RWPE2 (cell line): ENCODE measurements around the gene ARRDC5.

Experiments used
- ATAC-seq: fragments of 200-7000 bp; cut with Tn5 transposase; 3 replicates; pipeline ENCODE4 v1.9.1; 2021; ENCODE audit warnings: low read depth
- DNase-seq: peaks from one replicate; pipeline ENCODE4 v3.0.0-alpha.2; 2020; ENCODE audit warnings: low spot score
- H3K27ac ChIP-seq: fragments of 450-650 bp; 2 replicates; pipeline ENCODE4 v1.5.1; 2017; ENCODE audit warnings: mild to moderate bottlenecking; ENCODE audit not compliant: poor library complexity, severe bottlenecking
- H3K27me3 ChIP-seq: fragments of 250-450 bp; sonication (Bioruptor Pico); 2 replicates; pipeline ENCODE4 v1.5.1; 2021; ENCODE audit warnings: mild to moderate bottlenecking, moderate library complexity; ENCODE audit not compliant: insufficient read depth, poor library complexity, severe bottlenecking
- H3K36me3 ChIP-seq: fragments of 250-450 bp; sonication (Bioruptor Pico); 2 replicates; pipeline ENCODE4 v1.5.1; 2020; ENCODE audit warnings: low read depth, mild to moderate bottlenecking, moderate library complexity
- H3K4me1 ChIP-seq: fragments of 250-450 bp; sonication (Bioruptor Pico); 2 replicates; pipeline ENCODE4 v1.5.1; 2021; ENCODE audit warnings: mild to moderate bottlenecking, moderate library complexity; ENCODE audit not compliant: insufficient read depth, poor library complexity, severe bottlenecking
- H3K4me3 ChIP-seq: fragments of 250-450 bp; sonication (Bioruptor Pico); 2 replicates; pipeline ENCODE4 v1.5.1; 2021; ENCODE audit warnings: mild to moderate bottlenecking, moderate library complexity; ENCODE audit not compliant: severe bottlenecking
- H3K9me3 ChIP-seq: fragments of 250-450 bp; sonication (Bioruptor Pico); 2 replicates; pipeline ENCODE4 v1.5.1; 2021; ENCODE audit warnings: mild to moderate bottlenecking, moderate library complexity; ENCODE audit not compliant: severe bottlenecking
- CTCF ChIP-seq: fragments of 450-650 bp; IDR thresholded peaks from one replicate; pipeline ENCODE4 v1.5.1; 2017; ENCODE audit warnings: mild to moderate bottlenecking, moderate library complexity; ENCODE audit not compliant: poor library complexity, severe bottlenecking

The ARRDC5 gene

GRCh38 chr19:4910594-4911281 lies 8.0 kb upstream of the ARRDC5 start:
- H3K27ac ChIP-seq = peak overlapping the region; percentile 84
- H3K27me3 ChIP-seq = no peaks in the 10 kb centered on the region
- H3K4me1 ChIP-seq = peaks cover 42% of the 10 kb centered on the region
- no peak for DNase-seq
- peaks cover 42% of the 10 kb centered on the region for H3K36me3 ChIP-seq
- TF ChIP-seq CTCF = no peak
- ATAC-seq = no peak
- H3K4me3 ChIP-seq = peak overlapping the region; percentile 90
- no peaks in the 10 kb centered on the region for H3K9me3 ChIP-seq

GRCh38 chr19:4909897-4910593 lies 7.3 kb upstream of the ARRDC5 start:
- no peak for TF ChIP-seq CTCF
- H3K27ac ChIP-seq = peak overlapping the region; percentile 84
- no peaks in the 10 kb centered on the region for H3K27me3 ChIP-seq
- H3K4me1 ChIP-seq = peaks cover 35% of the 10 kb centered on the region
- peak; percentile 91 for DNase-seq
- H3K9me3 ChIP-seq = no peaks in the 10 kb centered on the region
- peaks cover 38% of the 10 kb centered on the region for H3K36me3 ChIP-seq
- peak; percentile 61 for ATAC-seq
- H3K4me3 ChIP-seq = peak overlapping the region; percentile 90

GRCh38 chr19:4909156-4909896 lies 6.6 kb upstream of the ARRDC5 start, which contains the start of gene UHRF1:
Gene UHRF1, plus strand, starts transcription at chr19:4909501. Its CDS starts 1,385 bp downstream, at chr19:4910886.
- no peaks in the 10 kb centered on the region for H3K9me3 ChIP-seq
- peaks cover 28% of the 10 kb centered on the region for H3K4me1 ChIP-seq
- DNase-seq (no peak), ATAC-seq (no peak)
- TF ChIP-seq CTCF = no peak
- H3K4me3 ChIP-seq = peak within 1 kb of the TSS; percentile 90
- no peaks in the 10 kb centered on the region for H3K27me3 ChIP-seq
- peaks cover 33% of the 10 kb centered on the region for H3K36me3 ChIP-seq
- peak within 1 kb of the TSS; percentile 84 for H3K27ac ChIP-seq

GRCh38 chr19:4908781-4909155 lies 6.1 kb upstream of the ARRDC5 start:
- Histone ChIP-seq H3K27ac (peak overlapping the region; percentile 84), H3K27me3 (no peaks in the 10 kb centered on the region), H3K36me3 (peaks cover 28% of the 10 kb centered on the region), H3K4me3 (no peak overlapping the region), H3K4me1 (peaks cover 22% of the 10 kb centered on the region), H3K9me3 (no peaks in the 10 kb centered on the region)
- no peak for ATAC-seq
- TF ChIP-seq CTCF = no peak
- DNase-seq = no peak
